Vagina (tissue), 2 donors: ENCODE data around the gene S100A7A.

Experiments used
- CTCF ChIP-seq, 3 experiments: fragments of 450-650 bp in 2 of 3; fragments of 200-600 bp in 1 of 3; sonication (generic) in 1 of 3; IDR thresholded peaks; one replicate each; pipeline ENCODE4 v1.5.1; 2017 to 2019; ENCODE audit warnings: antibody characterized with exemption in 3 of 3, mild to moderate bottlenecking in 2 of 3, moderate library complexity in 2 of 3
- POLR2A ChIP-seq, 2 donors: fragments of 450-650 bp; IDR thresholded peaks; one replicate each; pipeline ENCODE4 v1.6.1; 2017; ENCODE audit warnings: antibody characterized with exemption in 2 of 2, mild to moderate bottlenecking in 2 of 2, moderate library complexity in 2 of 2
- POLR2AphosphoS5 ChIP-seq, 2 donors: sonication (generic); formaldehyde crosslinking; IDR thresholded peaks; one replicate each; pipeline ENCODE4 v1.9.0; 2017; ENCODE audit warnings: antibody characterized with exemption in 2 of 2, mild to moderate bottlenecking in 2 of 2, low read depth in 1 of 2; ENCODE audit not compliant: insufficient read depth in 1 of 2

GRCh38 chr1:153400244-153400643 lies 16.1 kb upstream of the S100A7A start:
- TF ChIP-seq POLR2AphosphoS5 (IDR thresholded peaks at IDR 0.05; ENCODE audit: insufficient read depth in 1 of 2, low read depth in 1 of 2) (no peak), CTCF (IDR thresholded peaks at IDR 0.05) (no peak), POLR2A (IDR thresholded peaks at IDR 0.05) (no peak)
